Breast epithelium (tissue), 3 donors: ENCODE results near the gene ZSCAN5A.

Source experiments
- CTCF ChIP-seq, 3 donors: fragments of 450-650 bp; IDR thresholded peaks; one replicate each; pipeline ENCODE4 v1.5.1; 2016 to 2017; ENCODE audit warnings: antibody characterized with exemption in 3 of 3, mild to moderate bottlenecking in 3 of 3, moderate library complexity in 3 of 3
- POLR2A ChIP-seq: fragments of 450-650 bp; IDR thresholded peaks from one replicate; pipeline ENCODE4 v1.6.1; 2016; ENCODE audit warnings: antibody characterized with exemption, mild to moderate bottlenecking, moderate library complexity
- POLR2AphosphoS5 ChIP-seq, 3 donors: sonication (generic); formaldehyde crosslinking; IDR thresholded peaks; one replicate each; pipeline ENCODE4 v1.6.1; 2017; ENCODE audit warnings: antibody characterized with exemption in 3 of 3

GRCh38 chr19:56309511-56310185, 5.0 kb downstream of the ZSCAN5A start:
- TF ChIP-seq CTCF (IDR thresholded peaks at IDR 0.05) (peak in 1 of 3 donors; percentile 28), POLR2AphosphoS5 (IDR thresholded peaks at IDR 0.05) (no peak), POLR2A (no peak)
